MCF 10A (cell line): ENCODE data around the gene XYLT1. TPM values are rescaled to one million over a fixed set of nuclear protein-coding genes. Genes with fewer than 3 reads are reported as not detected.

ENCODE experiments used
- BruUV-seq: library from RNA; stranded (reverse); fragments of 400-500 nt; replicated peaks from 2 replicates; lab custom pipeline; 2021; lab: Mats Ljungman, UMichigan
- CTCF ChIA-PET: fragments of 300-600 bp; sonication (Branson Sonifier 250); formaldehyde crosslinking; extraction: SDS; loops from one replicate; lab custom pipeline; 2021; ENCODE audit warnings: antibody characterized with exemption, inconsistent platforms; lab: Yijun Ruan, JAX
- POLR2A ChIA-PET: fragments of 300-600, 350-650 bp; sonication (Branson Sonifier 250); formaldehyde crosslinking; extraction: SDS; loops from one replicate; lab custom pipeline; 2020; ENCODE audit warnings: antibody characterized with exemption, inconsistent platforms; lab: Yijun Ruan, JAX
- DNase-seq: peaks from one replicate; pipeline ENCODE4 v3.0.0-alpha.2; 2018; ENCODE audit not compliant: unreplicated experiment
- H3K27ac Mint-ChIP-seq: one replicate; pipeline ENCODE4 v1.8.0; 2022; ENCODE audit warnings: mild to moderate bottlenecking, low read depth, mixed read lengths; ENCODE audit not compliant: unreplicated experiment
- H3K27me3 Mint-ChIP-seq: one replicate; pipeline ENCODE4 v1.8.0; 2022; ENCODE audit warnings: mixed read lengths; ENCODE audit not compliant: insufficient read depth, unreplicated experiment
- H3K36me3 Mint-ChIP-seq: one replicate; pipeline ENCODE4 v1.8.0; 2022; ENCODE audit warnings: mild to moderate bottlenecking, moderate library complexity, mixed read lengths; ENCODE audit not compliant: insufficient read depth, unreplicated experiment
- H3K4me1 Mint-ChIP-seq: one replicate; pipeline ENCODE4 v1.8.0; 2022; ENCODE audit warnings: mixed read lengths; ENCODE audit not compliant: insufficient read depth, unreplicated experiment
- H3K4me3 Mint-ChIP-seq: one replicate; pipeline ENCODE4 v1.8.0; 2022; ENCODE audit warnings: mild to moderate bottlenecking, moderate library complexity, mixed read lengths; ENCODE audit not compliant: unreplicated experiment
- H3K9me3 Mint-ChIP-seq: one replicate; pipeline ENCODE4 v1.8.0; 2022; ENCODE audit warnings: mixed read lengths; ENCODE audit not compliant: unreplicated experiment
- intact Hi-C: fragments of 100-400 bp; cut with micrococcal nuclease; formaldehyde crosslinking; loops from 2 replicates; pipeline ENCODE4 v1.14.1; 2022
- total RNA-seq: library from RNA; stranded (reverse); gene quantifications from 2 replicates; pipeline ENCODE4 v1.2.3, GENCODE V29; 2022
- TF ChIP-seq, protein P1 (sequence below): fragments of 200-600 bp; IDR thresholded peaks from one replicate; pipeline ENCODE4 v1.8.0; 2022; ENCODE audit warnings: antibody characterized with exemption, mild to moderate bottlenecking; ENCODE audit not compliant: unreplicated experiment

XYLT1 gene
- total RNA-seq, 1 experiment from 2014 or later, result not detected

DNA sequence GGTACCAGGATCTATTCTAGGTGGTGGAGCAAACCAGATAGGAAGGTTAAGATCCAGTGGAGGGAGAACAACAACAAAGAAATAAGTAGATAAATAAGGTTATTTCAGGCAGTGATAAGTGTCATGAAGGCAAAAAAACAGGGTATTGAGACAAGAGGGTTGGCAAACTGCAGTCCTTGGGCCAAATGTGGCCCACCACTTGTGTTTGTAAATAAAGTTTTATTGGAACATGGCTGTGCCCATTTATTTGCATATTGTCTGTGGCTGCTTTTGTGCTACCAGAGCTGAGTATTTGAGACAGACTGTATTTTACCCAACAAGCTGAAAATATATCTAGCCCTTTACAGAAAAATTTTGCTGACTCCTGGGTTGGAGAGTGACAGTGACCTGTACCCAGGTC is 361.3 kb downstream of the XYLT1 start:
- Mint-ChIP-seq H3K27ac (no peak overlapping the region), H3K4me1 (no peaks in the 10 kb centered on the region), H3K9me3 (peaks cover 16% of the 10 kb centered on the region), H3K36me3 (no peaks in the 10 kb centered on the region), H3K27me3 (no peaks in the 10 kb centered on the region), H3K4me3 (no peak overlapping the region)
- DNase-seq, result no peak
- BruUV-seq, result no TSS peak
- ChIA-PET CTCF (interaction anchor here (0.6 kb wide), 1 partner anchor 12 kb away, joined by 3 read pairs; no protein-coding TSS in a partner anchor), POLR2A (no interaction called here)
- intact Hi-C loops, result no loop called here
- TF ChIP-seq, protein P1, sequence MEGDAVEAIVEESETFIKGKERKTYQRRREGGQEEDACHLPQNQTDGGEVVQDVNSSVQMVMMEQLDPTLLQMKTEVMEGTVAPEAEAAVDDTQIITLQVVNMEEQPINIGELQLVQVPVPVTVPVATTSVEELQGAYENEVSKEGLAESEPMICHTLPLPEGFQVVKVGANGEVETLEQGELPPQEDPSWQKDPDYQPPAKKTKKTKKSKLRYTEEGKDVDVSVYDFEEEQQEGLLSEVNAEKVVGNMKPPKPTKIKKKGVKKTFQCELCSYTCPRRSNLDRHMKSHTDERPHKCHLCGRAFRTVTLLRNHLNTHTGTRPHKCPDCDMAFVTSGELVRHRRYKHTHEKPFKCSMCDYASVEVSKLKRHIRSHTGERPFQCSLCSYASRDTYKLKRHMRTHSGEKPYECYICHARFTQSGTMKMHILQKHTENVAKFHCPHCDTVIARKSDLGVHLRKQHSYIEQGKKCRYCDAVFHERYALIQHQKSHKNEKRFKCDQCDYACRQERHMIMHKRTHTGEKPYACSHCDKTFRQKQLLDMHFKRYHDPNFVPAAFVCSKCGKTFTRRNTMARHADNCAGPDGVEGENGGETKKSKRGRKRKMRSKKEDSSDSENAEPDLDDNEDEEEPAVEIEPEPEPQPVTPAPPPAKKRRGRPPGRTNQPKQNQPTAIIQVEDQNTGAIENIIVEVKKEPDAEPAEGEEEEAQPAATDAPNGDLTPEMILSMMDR, result no peak

DNA sequence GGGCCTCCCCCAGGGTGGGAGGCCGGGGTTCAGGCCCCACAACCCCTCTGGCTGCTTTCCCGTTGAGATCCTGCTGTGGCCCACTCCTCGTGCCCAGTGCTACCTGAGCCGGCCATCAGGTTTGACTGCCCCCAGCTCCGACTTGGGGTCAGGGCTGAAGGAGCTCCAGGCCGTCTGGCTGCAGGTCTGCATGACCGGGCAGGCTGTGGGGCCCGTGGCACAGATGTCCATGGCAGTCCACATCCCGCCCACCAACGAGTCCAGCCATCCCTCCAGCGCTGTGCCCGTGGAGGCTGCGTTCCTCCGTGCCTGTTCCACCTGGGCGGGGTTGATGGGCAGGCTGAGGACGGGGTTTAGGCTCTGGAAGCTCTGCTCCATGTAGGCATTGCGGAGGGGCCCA is 362.2 kb downstream of the XYLT1 start:
- intact Hi-C loops, result no loop called here
- ChIA-PET POLR2A (no interaction called here), CTCF (interaction anchor here (0.5 kb wide), 1 partner anchor 1692 kb away, joined by 3 read pairs; no protein-coding TSS in a partner anchor)
- Mint-ChIP-seq H3K4me3 (no peak overlapping the region), H3K27ac (no peak overlapping the region), H3K36me3 (no peaks in the 10 kb centered on the region), H3K9me3 (peaks cover 19% of the 10 kb centered on the region), H3K4me1 (no peaks in the 10 kb centered on the region), H3K27me3 (no peaks in the 10 kb centered on the region)
- DNase-seq, result no peak
- no TSS peak for BruUV-seq
- TF ChIP-seq, protein P1, result no peak

DNA sequence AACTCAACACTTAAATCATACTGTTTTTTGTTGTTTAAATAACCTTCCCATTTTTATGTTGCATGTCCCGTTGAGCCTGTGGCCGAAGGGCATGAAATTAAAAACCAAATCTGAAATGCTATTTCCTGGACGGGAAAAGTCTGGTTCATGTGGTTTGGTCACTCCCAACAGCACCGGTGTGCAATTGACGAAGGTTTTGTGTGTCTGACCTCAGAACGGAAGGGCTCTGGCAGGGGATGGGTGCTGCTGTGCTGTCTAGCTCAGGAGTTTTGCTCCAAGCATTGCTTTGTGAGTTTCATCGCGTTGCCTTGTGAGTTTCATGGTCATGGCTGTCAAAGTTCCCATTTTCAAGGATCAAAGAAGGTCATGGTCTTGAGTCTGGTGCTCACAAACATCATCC is 363.3 kb downstream of the XYLT1 start:
- no peak overlapping the region for H3K4me3 Mint-ChIP-seq
- TF ChIP-seq, protein P1, result no peak
- ChIA-PET POLR2A (no interaction called here), CTCF (no interaction called here)
- no peaks in the 10 kb centered on the region for H3K27me3 Mint-ChIP-seq
- H3K27ac Mint-ChIP-seq, result no peak overlapping the region
- H3K36me3 Mint-ChIP-seq, result no peaks in the 10 kb centered on the region
- intact Hi-C loops, result no loop called here
- no peaks in the 10 kb centered on the region for H3K4me1 Mint-ChIP-seq
- peaks cover 24% of the 10 kb centered on the region for H3K9me3 Mint-ChIP-seq
- DNase-seq, result no peak
- no TSS peak for BruUV-seq

DNA sequence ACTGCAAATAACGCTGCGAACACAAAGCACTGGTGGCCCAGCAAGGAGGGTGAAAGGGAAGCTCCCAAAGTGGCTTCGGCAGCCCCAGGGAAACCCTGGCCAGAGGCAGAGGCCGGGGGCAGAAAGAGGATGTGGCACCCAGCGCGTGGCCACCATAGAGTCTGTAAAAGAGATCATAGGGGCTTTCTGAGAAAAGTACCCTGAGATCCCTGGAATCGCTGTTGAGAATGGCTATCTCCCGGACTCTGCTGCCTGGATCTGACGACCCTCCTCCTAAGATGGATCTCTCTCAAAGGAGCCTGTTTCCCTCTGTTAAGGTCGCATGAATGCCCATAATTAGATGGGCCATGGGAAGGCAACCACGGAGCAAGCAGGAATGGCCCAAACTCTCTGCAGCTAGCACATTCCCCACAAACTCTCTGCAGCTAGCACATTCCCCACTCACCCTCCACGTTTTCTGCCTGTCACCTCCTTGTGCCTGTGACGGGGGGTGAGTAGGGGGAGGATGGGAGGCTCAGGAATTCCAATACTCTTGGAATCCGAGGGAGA is 364.4 kb downstream of the XYLT1 start:
- BruUV-seq, result no TSS peak
- Mint-ChIP-seq H3K27me3 (no peaks in the 10 kb centered on the region), H3K4me3 (no peak overlapping the region), H3K4me1 (no peaks in the 10 kb centered on the region), H3K36me3 (no peaks in the 10 kb centered on the region), H3K27ac (no peak overlapping the region), H3K9me3 (peaks cover 24% of the 10 kb centered on the region)
- CTCF ChIA-PET, result no interaction called here
- no peak for DNase-seq
- POLR2A ChIA-PET, result no interaction called here
- intact Hi-C loops, result no loop called here
- TF ChIP-seq, protein P1, result no peak
